Hematopoietic multipotent progenitor cell (in vitro differentiated cells): Measurements from ENCODE around the gene UTS2R. TPM values are rescaled to one million over a fixed set of nuclear protein-coding genes. Genes with fewer than 3 reads are reported as not detected.
A peak's percentile ranks its signal among the peaks of the same experiment; 100 is the strongest.
"Not testable (repeated sequence)": the region's sequence is repeated elsewhere in the genome, so short reads cannot be mapped to it uniquely, and the experiment has no call there.

Experiments
- DNase-seq, 3 donors: peaks; one replicate each; pipeline ENCODE4 v3.0.0-alpha.2; 2011 to 2015; ENCODE audit warnings: low read depth in 2 of 3, low spot score in 2 of 3
- total RNA-seq: library from RNA; depleted of rRNA; stranded (reverse); fragments of >200 nt; gene quantifications from one replicate; pipeline ENCODE4 v1.2.3, GENCODE V29; 2012

UTS2R gene
- total RNA-seq, 1 donor = not detected

- DNase-seq = no peak
Observed at GRCh38 chr17:82333279-82334171, 38.0 kb upstream of the UTS2R start, which contains the start of gene SECTM1. SECTM1 (minus strand) TSS chr17:82333766; CDS start chr17:82327240, 6,526 bp downstream.

- no peak for DNase-seq
Observed at GRCh38 chr17:82334204-82334621, 37.4 kb upstream of the UTS2R start.

- DNase-seq = peak in 2 of 3 donors; percentile 66 to 70
Observed at GRCh38 chr17:82334622-82335394, 36.8 kb upstream of the UTS2R start.

GRCh38 chr17:82338858-82339633, 32.5 kb upstream of the UTS2R start:
- no peak for DNase-seq

GRCh38 chr17:82339634-82340580, 31.7 kb upstream of the UTS2R start:
- DNase-seq = no peak

GRCh38 chr17:82342361-82343079, 29.0 kb upstream of the UTS2R start:
- no peak for DNase-seq

- no peak for DNase-seq
Observed at GRCh38 chr17:82343560-82343959, 28.0 kb upstream of the UTS2R start.

- no peak for DNase-seq
Observed at GRCh38 chr17:82344175-82344907, 27.2 kb upstream of the UTS2R start.

- no peak for DNase-seq
Observed at GRCh38 chr17:82345151-82345976, 26.2 kb upstream of the UTS2R start.

GRCh38 chr17:82346342-82347300, 24.9 kb upstream of the UTS2R start:
- DNase-seq = no peak

GRCh38 chr17:82347994-82348393, 23.6 kb upstream of the UTS2R start:
- not testable (repeated sequence) for DNase-seq

GRCh38 chr17:82348434-82348833, 23.1 kb upstream of the UTS2R start:
- no peak for DNase-seq

GRCh38 chr17:82348866-82349265, 22.7 kb upstream of the UTS2R start:
- no peak for DNase-seq

- DNase-seq = no peak
Observed at GRCh38 chr17:82349287-82349701, 22.3 kb upstream of the UTS2R start.

GRCh38 chr17:82350182-82351030, 21.2 kb upstream of the UTS2R start:
- DNase-seq = peak in 1 of 3 donors; percentile 55
